Activated CD4-positive, alpha-beta T cell treated with anti-CD3 and anti-CD28 coated beads, Interleukin-2, Interleukin-6, amounts not matched to agents 100 ng/mL and 50 ng/mL, durations not matched to agents 16 hours and 8 hours (primary cell): ENCODE data around the gene MYO5A.
"Not testable (repeated sequence)": the region's sequence is repeated elsewhere in the genome, so short reads cannot be mapped to it uniquely, and the experiment has no call there.

Experiments used
- DNase-seq: peaks from one replicate; pipeline ENCODE4 v3.0.0-alpha.2; 2020

The MYO5A gene

GRCh38 chr15:52324109-52324508 is 204.6 kb downstream of the MYO5A start:
- no peak for DNase-seq

GRCh38 chr15:52318729-52319500 is 209.8 kb downstream of the MYO5A start:
- DNase-seq, result no peak

GRCh38 chr15:52317688-52318087 is 211.0 kb downstream of the MYO5A start:
- DNase-seq, result no peak

- no peak for DNase-seq
Observed at GRCh38 chr15:52317022-52317421, 211.7 kb downstream of the MYO5A start.

DNA sequence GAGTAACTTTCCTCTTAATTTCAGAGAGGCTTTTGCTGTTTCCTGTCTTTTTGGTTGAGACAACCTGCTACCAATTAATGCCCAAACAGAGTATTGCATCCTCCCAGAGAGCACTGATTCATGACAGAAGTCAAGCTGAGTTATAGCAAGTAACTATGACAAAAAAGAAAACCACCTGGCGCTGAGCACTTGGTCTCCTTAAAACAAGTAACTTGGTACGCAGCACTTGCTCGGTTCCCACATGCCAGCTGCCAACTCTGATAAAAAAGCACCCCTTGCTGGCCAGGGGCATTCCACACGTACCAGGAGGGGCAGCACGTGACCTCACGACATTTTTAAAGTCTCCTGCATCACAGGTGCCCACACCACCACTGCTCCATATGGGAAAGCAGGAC is 219.5 kb downstream of the MYO5A start:
- peak; percentile 30 for DNase-seq

GRCh38 chr15:52308446-52309153 is 220.1 kb downstream of the MYO5A start:
- no peak for DNase-seq

- DNase-seq, result no peak
Observed at GRCh38 chr15:52307847-52308246, 220.8 kb downstream of the MYO5A start.

GRCh38 chr15:52306270-52306669 is 222.4 kb downstream of the MYO5A start:
- no peak for DNase-seq

GRCh38 chr15:52303093-52303772 is 225.4 kb downstream of the MYO5A start:
- DNase-seq, result no peak

GRCh38 chr15:52301265-52301847 is 227.3 kb downstream of the MYO5A start:
- no peak for DNase-seq

DNA sequence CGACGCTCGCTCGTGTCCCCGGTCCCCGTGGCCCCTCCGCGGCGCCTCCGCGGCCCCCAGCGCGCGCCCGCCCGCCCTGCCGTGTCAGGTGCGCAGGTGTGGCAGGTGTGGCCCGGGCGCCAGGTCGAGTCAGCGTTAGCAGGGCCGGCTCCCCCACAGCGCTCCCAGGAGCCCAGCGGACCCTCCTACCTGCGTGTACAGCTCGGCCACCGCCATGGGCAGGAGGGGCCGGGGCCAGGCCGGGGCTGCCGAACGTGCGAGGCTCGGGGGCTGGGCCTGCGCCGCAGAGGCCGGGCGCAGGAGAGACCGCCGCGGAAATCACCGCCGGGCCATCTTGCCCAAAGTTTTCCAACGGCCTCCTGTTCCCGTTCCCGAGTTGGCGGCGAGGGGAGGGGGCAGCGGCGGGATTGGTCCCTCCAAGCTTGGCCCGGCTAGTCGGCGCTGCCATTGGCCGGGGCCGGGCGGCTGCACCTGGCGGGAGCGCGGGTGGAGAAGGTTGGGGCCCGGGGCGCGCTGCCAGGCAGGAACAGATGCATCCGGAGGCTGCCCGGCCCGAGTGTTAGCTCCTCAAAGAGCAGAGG is 233.2 kb downstream of the MYO5A start, which contains the start of gene MYO5C:
MYO5C (minus strand) TSS at position 384 of the 581 bp plus-strand sequence; CDS start at position 216, 168 bp downstream.
- no peak for DNase-seq

GRCh38 chr15:52294881-52295420 is 233.7 kb downstream of the MYO5A start:
- no peak for DNase-seq

DNA sequence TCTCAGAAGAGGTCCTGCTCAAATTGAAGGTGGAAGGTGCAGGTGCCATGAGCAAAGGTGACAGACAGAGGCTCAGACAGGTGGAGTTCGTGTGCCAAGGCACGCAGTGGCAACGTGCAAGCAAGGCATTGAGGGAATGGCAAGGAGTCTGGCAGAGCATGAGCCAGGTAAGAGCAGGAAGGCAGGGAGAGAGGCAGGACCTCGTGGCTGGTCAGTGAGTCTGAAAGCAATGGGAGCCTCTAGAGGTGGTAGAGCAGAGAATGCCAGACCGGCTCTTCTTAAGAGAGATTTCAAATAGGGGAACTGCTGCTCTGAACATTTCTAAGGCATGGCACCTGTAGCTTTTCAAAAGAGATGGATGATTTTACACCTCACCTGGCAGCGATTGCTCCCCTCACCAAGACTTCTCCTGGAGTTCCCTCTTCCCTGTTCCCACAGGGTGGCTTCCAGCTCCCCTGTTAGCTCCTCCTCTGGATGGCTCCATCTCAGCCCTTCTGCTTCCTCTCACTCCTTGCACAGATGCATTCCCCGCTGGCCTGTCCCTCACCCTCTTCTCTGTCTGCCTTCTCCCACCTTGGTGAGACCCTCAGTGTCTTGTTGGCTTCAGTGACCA is 235.8 kb downstream of the MYO5A start:
- no peak for DNase-seq

GRCh38 chr15:52291204-52291603 is 237.5 kb downstream of the MYO5A start:
- DNase-seq, result no peak

- DNase-seq, result no peak
Observed at GRCh38 chr15:52290800-52291199, 237.9 kb downstream of the MYO5A start.

GRCh38 chr15:52290329-52290728 is 238.4 kb downstream of the MYO5A start:
- peak; percentile 32 for DNase-seq

- DNase-seq, result no peak
Observed at GRCh38 chr15:52289629-52290081, 239.0 kb downstream of the MYO5A start.

DNA sequence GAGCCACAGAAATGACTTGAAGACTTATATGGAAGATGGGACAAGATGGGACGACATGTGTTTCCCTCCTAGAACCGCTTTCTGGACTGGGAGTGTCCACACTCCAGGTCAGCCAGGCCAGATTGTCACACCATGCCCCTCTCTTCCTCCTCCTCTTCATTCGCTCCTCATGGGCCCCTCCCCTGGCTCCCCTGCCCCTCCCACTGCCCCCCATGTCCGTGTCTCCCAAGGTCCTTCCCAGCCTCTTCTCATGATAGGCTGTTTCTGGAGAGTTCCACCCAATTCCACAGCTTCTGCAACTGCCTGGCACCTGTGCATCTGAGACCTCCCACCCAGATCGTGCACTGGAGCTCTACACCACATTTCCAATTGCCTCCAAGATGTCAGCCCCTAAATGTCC is 239.7 kb downstream of the MYO5A start:
- DNase-seq, result no peak

GRCh38 chr15:52288051-52288942 is 240.4 kb downstream of the MYO5A start:
- no peak for DNase-seq

- DNase-seq, result no peak
Observed at GRCh38 chr15:52287114-52287513, 241.6 kb downstream of the MYO5A start.

DNA sequence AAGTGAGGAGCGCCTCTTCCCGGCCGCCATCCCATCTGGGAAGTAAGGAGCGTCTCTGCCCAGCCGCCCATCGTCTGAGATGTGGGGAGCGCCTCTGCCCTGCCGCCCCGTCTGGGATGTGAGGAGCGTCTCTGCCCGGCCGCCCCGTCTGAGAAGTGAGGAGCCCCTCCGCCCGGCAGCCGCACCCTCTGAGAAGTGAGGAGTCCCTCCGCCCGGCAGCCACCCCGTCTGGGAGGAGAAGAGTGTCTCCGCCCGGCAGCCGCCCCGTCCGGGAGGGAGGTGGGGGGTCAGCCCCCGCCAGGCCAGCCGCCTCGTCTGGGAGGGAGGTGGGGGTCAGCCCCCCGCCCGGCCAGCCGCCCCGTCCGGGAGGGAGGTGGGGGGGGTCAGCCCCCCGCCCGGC is 242.7 kb downstream of the MYO5A start:
- DNase-seq, result not testable (repeated sequence)
